DND-41 (cell line): ENCODE data around the gene SOD3.

Experiments
- CTCF ChIP-seq: IDR thresholded peaks from 2 replicates; pipeline ENCODE4 v1.5.1; 2012; ENCODE audit warnings: borderline replicate concordance, low read length, moderate library complexity, mild to moderate bottlenecking; ENCODE audit not compliant: poor library complexity, severe bottlenecking; ENCODE audit errors: extremely low read depth
- EZH2 ChIP-seq: IDR thresholded peaks from 3 replicates; pipeline ENCODE4 v1.6.1; 2012; ENCODE audit warnings: borderline replicate concordance, low read depth, mild to moderate bottlenecking, moderate library complexity, low read length, inconsistent platforms; ENCODE audit not compliant: severe bottlenecking

DNA sequence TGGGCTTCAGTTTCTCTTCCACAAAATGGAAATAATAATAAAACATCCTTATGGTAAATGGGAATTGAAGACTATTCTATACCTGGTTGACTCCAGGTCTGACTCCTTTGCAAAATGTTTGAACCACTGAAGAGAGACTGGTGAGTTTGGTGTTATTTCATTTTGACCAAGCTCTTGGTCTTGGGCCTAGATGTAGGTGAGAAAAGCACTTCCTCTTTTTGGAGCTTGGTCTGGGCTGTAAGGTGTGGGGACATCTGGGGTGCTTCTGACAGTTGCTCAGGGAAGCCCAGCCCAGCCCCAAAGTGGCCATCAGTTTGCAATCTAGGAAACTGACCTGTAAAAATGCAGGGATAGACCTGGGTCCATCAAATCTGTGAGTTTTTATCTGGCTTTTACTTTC, 26.8 kb upstream of the SOD3 start:
- TF ChIP-seq EZH2 (no peak), CTCF (no peak)
